Limb (tissue), 2 donors: ENCODE results near the gene SMOC1.

Source experiments
- DNase-seq, 2 donors: peaks; one replicate each; pipeline ENCODE4 v3.0.0-alpha.2; 2016; ENCODE audit errors: extremely low spot score in 2 of 2

The SMOC1 gene

DNA sequence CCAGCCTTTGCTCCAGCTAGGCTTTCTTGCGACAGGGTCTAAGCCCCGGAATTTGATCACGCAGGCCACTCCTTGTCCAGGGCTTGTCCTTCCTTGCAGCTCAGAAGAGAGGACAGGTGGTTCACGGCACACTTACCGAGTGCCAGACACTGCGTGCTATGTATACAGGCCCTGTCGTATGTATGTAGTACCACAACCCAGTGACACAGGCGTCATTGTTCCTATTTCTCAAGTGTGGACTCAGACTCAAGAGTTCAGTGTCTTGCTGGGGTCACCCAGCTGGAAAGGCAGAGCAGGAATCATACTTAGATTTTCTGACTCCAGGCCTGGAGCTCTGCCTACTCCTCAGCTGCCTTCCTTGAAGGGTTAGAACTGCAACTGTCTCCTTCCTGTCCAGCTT, 153.9 kb downstream of the SMOC1 start:
- no peak for DNase-seq

DNA sequence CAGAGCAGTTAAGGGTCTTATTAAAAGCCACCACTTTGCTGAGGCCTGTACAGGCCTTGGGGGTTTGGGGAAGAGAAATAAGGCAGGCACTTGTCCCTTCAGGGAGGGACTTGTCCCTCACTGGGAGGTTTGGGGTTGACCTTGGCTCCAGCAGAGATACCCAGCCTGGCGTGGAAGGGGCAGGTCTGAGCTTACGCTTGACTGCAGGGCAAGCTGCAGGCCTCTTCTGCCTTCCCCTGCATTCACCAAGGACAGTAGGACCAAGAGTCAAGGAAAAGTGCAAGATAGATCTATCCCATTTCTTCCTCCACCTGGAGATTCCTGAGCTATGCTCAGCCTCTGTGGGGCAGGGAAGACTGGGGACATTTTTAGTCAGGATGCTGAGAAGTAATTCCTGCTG, 154.3 kb downstream of the SMOC1 start:
- DNase-seq, result no peak

GRCh38 chr14:70034257-70034656, 155.0 kb downstream of the SMOC1 start:
- no peak for DNase-seq

GRCh38 chr14:70036665-70037064, 157.4 kb downstream of the SMOC1 start:
- DNase-seq, result no peak

- no peak for DNase-seq
These were observed 163.8 kb downstream of the SMOC1 start for GRCh38 chr14:70043001-70043400.

- DNase-seq, result no peak
These were observed 166.1 kb downstream of the SMOC1 start for GRCh38 chr14:70045310-70045709.

DNA sequence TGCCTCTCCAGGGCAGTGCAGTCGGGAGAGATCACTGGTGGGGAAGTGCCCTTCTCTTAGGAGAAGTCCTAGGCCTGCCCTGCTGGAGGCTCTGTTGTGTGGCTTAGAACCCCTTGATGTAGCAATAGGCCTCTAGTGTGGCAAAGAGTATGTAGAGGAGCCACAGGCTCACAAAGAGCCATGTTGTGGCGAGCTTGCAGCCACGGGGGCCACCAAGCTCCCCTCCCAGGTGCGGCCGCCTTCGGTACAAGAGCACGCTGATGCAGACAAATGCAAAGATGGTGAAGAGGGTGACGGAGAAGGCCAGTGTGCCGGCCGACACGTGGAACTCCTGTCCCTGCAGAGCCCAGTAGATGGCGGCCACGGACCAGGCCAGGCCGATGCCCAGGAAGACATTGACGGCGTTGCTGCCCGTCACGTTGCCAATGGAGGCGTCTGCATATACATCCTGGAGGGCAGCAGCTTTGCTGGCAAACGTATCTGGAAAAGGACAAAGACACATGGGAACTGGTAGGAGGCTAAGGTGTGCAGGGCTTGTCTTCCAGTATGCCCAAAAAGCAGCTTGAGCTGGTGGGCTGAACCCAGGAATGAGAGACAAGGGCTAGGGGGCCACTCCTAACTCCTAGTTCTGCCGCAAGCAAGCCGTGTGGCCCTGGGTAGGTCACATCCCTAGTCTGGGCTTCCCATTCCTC, 166.8 kb downstream of the SMOC1 start:
- peak; percentile 32 to 76 for DNase-seq

GRCh38 chr14:70047598-70048312, 168.5 kb downstream of the SMOC1 start:
- no peak for DNase-seq

DNA sequence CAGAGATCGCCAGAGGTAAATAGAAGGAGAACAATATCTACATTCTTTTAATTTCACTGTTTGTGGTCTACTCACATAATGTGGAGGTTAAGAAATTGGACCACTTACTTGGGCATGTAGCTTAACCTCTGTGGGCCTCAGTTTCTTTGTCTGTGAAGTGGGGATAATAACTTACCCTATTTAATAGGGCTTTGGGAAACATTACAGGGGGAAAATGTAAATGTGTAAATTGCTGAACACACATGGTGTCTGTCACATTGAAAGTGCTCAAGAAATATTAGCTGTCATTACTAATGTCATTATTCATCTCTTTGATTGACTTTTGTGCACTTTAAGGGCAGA, 169.1 kb downstream of the SMOC1 start:
- no peak for DNase-seq

DNA sequence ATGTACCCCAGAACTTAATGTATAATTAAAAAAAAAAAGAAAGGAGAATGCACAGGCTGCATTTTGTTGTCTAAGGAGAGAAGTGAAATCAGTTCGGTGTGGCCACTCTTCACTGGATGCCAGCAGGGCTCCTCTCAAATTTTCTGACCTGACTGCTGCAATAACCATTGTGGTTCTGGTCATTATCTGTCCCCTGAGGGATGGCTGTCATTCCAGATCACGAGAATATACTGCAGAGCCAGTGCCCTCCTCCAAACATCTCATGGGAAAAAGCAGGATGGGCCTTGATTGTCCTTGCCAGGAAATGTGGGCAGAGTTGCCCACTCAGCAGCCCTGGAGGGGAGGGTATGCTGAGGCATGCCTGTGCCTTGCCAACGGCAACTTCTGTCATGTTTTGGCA, 170.4 kb downstream of the SMOC1 start:
- DNase-seq, result no peak

DNA sequence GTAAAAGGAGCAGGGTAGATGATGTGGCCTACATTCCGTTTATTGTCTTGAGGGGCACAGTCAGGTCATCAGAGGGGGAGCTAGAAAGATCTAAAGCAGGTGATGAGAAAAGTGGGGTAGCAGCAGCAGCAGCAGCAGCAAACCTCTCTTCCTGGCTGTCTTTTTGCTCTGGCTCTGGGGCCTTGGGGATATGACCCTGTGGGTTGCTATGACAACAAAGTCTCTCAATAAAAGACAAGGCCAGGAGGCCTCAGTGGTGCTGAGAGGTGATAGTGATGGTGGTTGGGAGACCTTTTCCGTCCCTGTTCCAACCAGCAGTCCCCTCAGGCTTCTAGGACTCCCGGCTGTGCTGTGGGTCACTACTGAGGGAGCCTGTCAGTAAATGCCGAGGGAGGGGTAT, 170.9 kb downstream of the SMOC1 start:
- no peak for DNase-seq

- peak; percentile 48 to 68 for DNase-seq
These were observed 173.8 kb downstream of the SMOC1 start for GRCh38 chr14:70052990-70053389.

DNA sequence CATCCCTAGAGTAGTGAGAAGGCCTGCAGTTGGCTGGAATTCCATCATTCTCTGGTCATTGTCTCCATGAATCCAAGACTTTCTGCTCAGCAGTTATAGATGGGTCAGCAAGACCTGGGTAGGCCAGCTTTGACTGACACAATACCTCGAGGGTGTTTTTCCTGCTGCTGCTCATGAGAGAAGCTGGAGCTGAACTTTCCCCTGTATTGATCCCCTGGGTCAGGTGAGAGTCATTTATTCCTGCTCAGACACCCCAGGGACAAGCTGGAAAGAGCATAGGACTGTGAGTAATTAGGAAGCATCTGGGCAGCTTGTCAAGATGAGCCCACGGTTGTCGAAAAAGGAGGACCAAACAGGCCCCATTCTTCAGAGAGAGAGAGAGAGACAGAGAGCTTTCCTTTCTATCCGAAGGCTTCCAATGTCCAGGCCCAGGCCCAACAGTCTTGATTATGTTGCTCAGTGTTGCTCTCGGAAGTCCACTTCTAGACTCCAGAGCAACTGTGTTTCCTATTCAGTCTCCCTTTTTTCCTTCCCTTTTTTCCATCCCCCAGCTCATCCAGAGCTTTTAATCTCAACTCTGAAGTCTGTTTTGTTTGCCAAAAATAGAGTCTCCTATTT, 178.4 kb downstream of the SMOC1 start:
- no peak for DNase-seq

GRCh38 chr14:70059545-70059944, 180.3 kb downstream of the SMOC1 start:
- DNase-seq, result no peak

DNA sequence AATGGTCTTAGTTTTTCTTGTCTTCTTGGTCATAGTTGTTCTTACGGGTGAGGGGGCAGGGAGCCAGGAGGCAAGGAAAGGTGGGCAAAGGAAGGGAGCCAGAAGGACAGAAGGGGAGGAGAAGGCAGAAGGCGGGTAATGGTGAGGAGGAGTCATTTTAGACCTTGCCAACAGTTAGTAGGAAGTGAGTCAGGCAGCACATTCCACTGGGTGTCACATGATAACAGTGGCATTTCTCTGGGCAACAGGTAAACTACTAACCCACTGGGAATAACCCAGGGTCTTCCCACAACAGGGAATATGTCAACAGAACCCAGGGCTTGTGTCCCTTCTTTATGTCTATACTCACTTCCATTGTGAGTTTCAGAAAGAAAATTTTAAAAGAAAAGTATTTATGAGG, 181.9 kb downstream of the SMOC1 start:
- DNase-seq, result no peak

DNA sequence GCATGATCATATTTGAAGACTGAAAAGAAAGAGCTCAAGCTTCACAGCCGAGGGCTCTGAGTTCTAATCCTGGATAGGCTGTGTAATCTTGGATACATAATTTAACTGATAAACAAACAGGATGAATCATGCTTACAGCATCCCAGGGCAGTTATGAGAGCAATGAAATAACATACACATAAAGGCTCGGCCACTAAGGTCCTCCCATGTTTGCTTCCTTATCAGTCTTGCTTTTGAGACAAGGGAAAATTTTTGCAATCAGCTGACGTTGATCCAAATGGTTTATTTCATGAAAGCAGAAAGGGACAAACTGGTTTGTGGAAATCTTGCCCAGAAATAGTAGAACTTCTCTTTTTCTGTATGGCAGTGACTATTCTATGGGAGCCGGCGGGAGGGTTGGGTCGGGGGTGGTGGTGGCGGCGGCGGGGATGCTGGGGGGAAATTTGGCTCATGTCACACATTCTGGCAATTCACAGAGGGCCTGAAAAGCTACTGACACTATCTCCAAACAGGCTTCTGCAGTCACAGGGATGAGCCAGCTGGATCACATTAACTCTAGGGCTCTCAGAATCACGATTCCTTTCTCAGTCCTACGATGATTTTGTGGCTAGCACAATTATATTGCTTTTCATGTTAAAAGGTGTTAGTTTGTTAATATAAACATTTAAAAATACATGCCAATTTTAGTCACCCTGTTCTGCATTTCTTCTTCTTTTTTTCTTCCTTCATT, 185.1 kb downstream of the SMOC1 start:
- DNase-seq, result no peak

GRCh38 chr14:70067810-70068209, 188.6 kb downstream of the SMOC1 start:
- no peak for DNase-seq

GRCh38 chr14:70069186-70069585, 190.0 kb downstream of the SMOC1 start:
- DNase-seq, result no peak

DNA sequence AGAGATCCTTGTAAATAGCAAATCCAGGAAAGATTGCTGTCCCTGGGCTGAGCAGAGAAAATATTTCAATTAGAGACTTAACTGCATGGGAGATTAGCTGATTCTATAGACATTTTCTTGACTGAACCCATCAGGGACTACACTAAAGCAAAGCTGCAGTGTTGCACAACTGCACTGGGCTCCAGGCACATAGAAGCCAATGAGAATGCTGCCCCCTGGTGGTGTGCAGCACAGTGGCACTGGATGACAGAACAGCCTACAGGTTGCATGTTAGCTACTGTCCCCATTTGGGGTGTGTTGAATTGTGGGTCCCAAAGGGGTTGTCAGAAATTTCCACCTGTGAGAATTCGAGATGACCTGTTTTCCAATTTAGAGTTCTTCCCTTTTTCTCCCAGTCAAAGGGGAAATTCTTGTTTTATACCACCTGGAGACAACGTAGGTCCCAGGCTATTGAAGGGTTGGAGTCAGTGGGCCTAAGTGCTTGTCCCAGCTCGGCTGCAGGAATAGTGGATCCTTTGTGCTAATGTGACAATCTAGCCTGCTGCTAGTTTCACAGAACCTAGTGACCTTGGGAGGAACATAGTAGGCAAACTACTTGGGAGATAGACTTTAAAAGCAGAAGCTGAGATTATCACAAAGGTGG, 194.8 kb downstream of the SMOC1 start:
- peak; percentile 8 to 67 for DNase-seq

DNA sequence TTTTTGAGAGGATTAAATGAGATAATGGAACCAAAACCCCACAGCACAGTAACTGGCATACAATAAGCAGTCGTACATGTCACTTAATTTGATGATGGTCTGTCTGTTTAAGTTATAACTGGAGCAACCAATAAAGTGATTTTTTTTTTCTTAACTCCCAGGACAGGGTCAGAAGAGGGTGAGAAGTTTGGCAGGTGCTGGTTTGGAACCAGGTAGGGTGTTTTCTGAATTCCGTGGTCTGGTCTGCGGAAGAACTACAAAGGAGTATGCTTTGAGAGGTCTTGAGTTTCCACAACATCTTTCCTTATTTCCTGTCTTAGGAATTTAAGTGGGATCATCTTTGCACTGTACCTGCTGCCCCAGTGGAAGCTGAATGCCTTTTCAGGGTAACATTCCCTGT, 197.8 kb downstream of the SMOC1 start:
- DNase-seq, result no peak

DNA sequence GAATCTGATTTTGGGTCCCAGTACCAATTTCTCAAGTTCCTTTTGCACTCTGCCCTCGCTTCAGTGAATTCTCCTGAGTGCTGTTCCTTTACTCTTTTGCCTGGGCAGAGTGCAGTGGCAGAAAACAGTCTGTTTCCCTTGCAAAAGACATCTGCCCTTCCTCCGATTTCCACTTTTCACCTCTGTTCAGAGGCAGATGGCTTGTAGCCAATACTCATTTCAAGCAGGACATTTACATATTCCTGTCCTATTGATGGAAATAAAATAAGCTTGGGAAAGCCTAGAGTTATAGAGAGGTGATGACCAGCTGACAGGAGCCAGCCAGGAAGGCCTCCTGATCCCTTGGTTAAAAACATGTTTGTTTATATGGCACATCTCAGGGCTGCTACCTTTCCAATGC, 198.5 kb downstream of the SMOC1 start:
- DNase-seq, result no peak

DNA sequence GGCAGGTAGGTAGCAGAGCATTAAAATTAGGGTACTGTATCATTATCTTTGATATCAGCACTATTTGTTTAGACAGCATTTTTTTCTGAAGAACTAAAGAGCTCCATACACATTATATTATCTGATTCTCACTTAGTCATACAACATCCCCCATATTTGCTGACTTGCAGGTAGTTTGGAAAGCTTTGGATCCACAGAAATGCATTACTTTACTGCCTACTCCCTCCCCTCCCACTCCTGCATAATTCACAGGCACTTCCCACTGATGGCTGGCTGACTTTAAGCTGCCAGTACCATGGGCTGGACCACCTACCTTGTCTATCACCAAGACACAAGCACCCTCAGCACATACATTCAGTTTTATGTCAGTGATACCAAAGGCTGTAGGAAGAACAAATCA, 199.1 kb downstream of the SMOC1 start:
- DNase-seq, result no peak
